Iris pigment epithelial cell (primary cell): ENCODE results near the gene EIF4H.
"Not testable (repeated sequence)": the region's sequence is repeated elsewhere in the genome, so short reads cannot be mapped to it uniquely, and the experiment has no call there.

Experiments used
- DNase-seq: peaks from one replicate; pipeline ENCODE4 v3.0.0-alpha.2; 2011; ENCODE audit warnings: low read depth

Gene EIF4H

GRCh38 chr7:74224907-74225306 is 50.8 kb downstream of the EIF4H start:
- DNase-seq, result not testable (repeated sequence)

- DNase-seq, result no peak
Measured at GRCh38 chr7:74225400-74225799, 51.2 kb downstream of the EIF4H start.

GRCh38 chr7:74226633-74227032 is 52.5 kb downstream of the EIF4H start:
- DNase-seq, result no peak

DNA sequence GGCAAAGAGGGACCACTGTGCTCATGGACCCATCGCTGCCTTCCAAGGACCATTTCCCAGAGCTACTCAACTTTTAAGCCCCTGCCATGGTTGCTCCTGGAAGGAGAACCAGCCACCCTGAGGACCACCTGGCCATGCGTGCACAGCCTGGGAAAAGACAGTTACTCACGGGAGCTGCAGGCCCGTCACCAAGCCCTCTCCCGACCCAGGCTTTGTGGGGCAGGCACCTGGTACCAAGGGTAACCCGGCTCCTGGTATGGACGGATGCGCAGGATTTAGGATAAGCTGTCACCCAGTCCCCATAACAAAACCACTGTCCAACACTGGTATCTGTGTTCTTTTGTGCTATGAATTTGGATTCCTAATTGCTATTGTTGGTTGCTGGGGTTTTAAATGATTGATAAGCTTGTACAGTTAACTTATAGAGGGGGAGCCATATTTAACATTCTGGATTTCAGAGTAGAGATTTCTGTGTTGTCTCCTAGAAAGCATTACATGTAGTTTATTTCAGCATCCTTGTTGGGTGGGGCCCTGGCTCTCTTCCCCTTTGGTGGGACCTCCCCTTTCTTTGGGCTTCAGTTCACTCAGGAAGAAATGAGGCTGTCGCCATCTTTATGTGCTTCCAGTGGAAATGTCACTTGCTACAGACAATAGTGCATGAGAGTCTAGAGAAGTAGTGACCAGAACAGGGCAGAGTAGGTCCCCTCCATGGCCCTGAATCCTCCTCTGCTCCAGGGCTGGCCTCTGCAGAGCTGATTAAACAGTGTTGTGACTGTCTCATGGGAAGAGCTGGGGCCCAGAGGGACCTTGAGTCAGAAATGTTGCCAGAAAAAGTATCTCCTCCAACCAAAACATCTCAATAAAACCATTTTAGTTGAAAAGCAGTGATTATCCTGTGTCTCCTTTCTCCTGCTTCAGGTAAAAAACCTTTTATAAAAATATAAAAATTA is 55.1 kb downstream of the EIF4H start:
- no peak for DNase-seq

DNA sequence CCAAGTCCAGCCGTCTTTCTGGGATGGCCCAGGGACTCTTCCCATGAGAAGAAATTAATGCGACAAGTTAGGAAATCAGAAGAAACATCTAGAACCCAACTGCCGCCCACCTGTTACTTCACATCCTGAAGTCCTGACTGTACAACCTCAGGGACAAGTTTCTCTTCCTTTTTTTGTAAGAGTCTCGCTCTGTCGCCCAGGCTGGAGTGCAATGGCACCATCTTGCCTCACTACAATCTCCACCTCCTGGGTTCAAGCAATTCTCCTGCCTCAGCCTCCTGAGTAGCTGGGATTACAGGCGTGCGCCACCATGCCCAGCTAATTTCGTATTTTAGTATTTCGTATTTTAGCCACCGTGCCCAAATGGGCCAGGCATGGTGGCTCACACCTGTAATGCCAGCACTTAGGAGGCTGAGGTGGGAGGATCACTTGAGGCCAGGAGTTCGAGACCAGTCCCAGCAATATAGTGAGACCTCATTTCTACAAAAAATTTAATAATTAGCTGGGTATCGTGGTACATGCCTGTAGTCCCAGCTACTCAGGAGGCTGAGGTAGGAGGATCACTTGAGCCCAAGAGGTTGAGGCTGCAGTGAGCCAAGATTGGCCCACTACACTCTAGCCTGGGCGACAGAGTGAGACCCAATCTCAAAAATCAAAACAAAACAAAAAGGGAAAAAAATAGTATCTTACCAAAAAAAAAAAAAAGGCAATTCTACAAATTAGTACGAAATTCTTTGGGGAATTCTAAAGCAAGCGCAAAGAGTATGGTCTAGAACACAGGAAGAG is 56.5 kb downstream of the EIF4H start:
- no peak for DNase-seq

DNA sequence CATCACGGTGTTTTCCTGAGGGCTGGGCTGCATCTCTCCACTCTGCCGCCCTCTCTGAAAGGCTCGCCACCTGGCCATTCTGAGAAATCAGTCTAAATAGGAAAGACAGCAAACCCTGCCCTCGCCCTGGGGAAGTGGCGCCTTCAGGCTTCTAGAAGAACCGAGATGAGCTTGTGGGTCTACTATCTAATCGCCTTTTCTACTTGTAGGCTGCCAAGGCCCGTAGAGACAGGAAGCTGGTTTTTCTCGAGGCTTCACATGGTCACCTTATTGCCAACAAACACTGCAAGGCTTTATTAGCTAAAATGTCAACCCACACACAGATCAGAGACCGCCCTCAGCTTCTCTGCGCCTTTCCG is 57.1 kb downstream of the EIF4H start:
- DNase-seq, result no peak

- DNase-seq, result peak; percentile 91
Measured at GRCh38 chr7:74233655-74234285, 59.6 kb downstream of the EIF4H start.

GRCh38 chr7:74235518-74236268 is 61.5 kb downstream of the EIF4H start:
- no peak for DNase-seq

GRCh38 chr7:74236284-74236683 is 62.1 kb downstream of the EIF4H start:
- no peak for DNase-seq

DNA sequence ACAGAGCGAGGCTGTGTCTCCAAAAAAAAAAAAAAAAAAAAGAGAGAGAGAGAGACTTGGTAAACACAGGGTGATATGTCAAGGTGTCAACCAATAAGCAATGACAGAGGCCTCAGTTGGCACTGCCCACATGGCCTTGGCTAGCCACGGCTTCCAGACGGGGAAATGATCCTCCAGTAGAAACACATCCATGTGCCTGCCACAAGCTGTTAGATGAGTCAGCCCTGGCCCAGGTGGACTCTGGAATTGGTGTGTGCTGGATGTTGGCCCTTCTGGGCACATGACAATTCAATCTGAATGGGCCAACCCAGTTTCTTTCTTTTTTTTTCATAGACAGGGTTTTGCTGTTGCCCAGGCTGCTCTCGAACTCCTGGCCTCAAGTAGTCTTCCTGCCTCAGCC is 66.3 kb downstream of the EIF4H start:
- no peak for DNase-seq

DNA sequence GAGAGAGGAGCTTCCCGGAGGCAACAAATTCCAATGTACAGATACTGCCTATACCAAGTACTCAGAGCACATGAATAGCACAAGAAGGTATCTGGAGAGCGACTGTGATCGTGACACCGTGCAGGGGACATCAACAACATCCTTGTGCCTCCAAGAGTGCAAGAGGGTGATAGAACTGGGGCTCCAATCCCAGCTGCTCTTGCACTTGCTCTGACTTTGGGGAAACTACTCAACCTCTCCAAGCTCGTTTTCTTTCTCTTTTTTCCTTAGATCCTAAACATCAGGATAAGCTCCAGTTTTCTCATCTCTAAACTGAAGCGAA is 67.9 kb downstream of the EIF4H start:
- no peak for DNase-seq

DNA sequence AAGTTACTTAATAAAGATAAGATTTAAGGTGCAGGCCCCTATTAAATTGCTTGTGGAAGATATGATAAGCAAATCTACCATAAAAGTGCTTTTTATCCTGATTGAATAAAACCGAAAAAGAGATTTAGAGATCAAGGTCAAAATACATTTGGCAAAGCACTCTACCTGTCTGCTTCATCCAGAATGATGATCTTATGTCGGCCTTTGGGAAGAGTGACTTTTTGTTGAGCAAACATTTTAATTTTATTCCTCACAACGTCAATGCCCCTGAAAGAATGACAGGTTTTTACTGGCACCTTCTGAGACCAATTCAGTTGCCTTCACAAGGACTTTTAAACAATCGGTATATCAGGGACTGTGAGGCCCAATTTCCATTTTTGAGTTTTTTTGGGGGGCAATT is 72.3 kb downstream of the EIF4H start:
- no peak for DNase-seq
